ENCODE results near the gene PET100. TPM values are rescaled to one million over a fixed set of nuclear protein-coding genes. Genes with fewer than 3 reads are reported as not detected.

Gene PET100
- total RNA-seq, 1 donor from 2014 or later: 15.9 TPM

DNA sequence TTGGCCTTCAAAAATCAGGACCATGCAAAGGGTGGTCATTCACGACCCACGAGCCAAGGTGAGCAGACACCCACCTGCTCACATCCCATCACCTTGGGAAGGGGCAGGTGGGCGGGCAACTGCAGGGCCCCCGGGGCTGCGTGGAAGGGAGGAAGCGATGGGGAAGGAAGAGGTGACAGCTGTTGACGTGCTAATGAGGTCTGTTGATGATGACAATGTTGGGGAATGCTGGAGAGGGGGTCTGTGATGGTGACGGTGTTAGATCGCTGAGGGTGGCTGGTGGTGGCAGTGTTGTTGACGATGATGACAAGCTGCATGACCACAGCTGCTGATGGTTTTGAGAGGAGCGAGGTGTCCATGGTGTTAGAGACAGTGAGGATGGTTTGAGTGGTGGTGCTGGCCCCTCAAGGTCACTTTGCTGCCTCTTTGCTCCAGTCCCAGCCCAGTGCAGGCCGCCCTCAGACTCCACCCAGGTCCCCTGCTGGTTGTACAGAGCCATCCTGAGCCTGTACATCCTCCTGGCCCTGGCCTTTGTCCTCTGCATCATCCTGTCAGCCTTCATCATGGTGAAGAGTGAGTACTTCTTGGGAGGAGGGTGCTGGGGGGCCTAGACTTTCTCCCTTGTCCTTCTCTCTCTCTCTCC is 48.2 kb downstream of the PET100 start:
- DNase-seq (ENCODE audit: low read depth): no peak

- no peak for DNase-seq (ENCODE audit: low read depth)
Observed at GRCh38 chr19:7678971-7679751, 49.6 kb downstream of the PET100 start.

GRCh38 chr19:7679771-7680605 is 50.4 kb downstream of the PET100 start:
- no peak for DNase-seq (ENCODE audit: low read depth)

- peak; percentile 78 for DNase-seq (ENCODE audit: low read depth)
Observed at GRCh38 chr19:7680606-7681339, 51.2 kb downstream of the PET100 start, which contains the start of gene TRAPPC5. Gene TRAPPC5 (plus strand): TSS chr19:7680833. CDS start chr19:7682254, 1,421 bp downstream.

Small RNA genes lying within 50 kb of the gene (microRNA-seq; reads per million reads assigned to microRNA genes)
- not detected for gene MIR6792

Other genes with a start within 250 kb of the PET100 start
- 2.4 and 5.0 TPM in 2 replicates for gene PEX11G, start 140.8 kb upstream of the PET100 start, total RNA-seq
- gene ZNF358, start 113.7 kb upstream of the PET100 start, total RNA-seq: 70.8 and 83.6 TPM in 2 replicates
- gene MCOLN1, start 107.2 kb upstream of the PET100 start, total RNA-seq: 9.2 and 10.7 TPM in 2 replicates
- gene PNPLA6, start 94.1 kb upstream of the PET100 start, total RNA-seq: 92.8 and 127 TPM in 2 replicates
- not detected in 2 replicates for gene CAMSAP3, start 33.9 kb upstream of the PET100 start, total RNA-seq
- gene XAB2, start 248 bp upstream of the PET100 start, total RNA-seq: 30.5 and 31.2 TPM in 2 replicates
- not detected in 2 replicates for gene PCP2, start 3.9 kb downstream of the PET100 start, total RNA-seq
- gene STXBP2, start 7.3 kb downstream of the PET100 start, total RNA-seq: 1.9 TPM in 1 of 2 replicates, not detected in the other
- gene RETN, start 39.3 kb downstream of the PET100 start, total RNA-seq: not detected in 2 replicates
- not detected in 2 replicates for gene MCEMP1, start 47.3 kb downstream of the PET100 start, total RNA-seq
- gene TRAPPC5, start 51.0 kb downstream of the PET100 start, total RNA-seq: 50.4 and 95.9 TPM in 2 replicates
- gene FCER2, start 72.3 kb downstream of the PET100 start, total RNA-seq: not detected in 2 replicates
- gene CLEC4G, start 102.3 kb downstream of the PET100 start, total RNA-seq: not detected in 2 replicates
- gene CD209, start 117.7 kb downstream of the PET100 start, total RNA-seq: not detected in 2 replicates
- gene CLEC4M, start 133.4 kb downstream of the PET100 start, total RNA-seq: not detected in 2 replicates
- 25.2 and 25.4 TPM in 2 replicates for gene EVI5L, start 200.4 kb downstream of the PET100 start, total RNA-seq
- not detected in 2 replicates for gene PRR36, start 244.6 kb downstream of the PET100 start, total RNA-seq